AG04450 (cell line): ENCODE results near the gene PREX1. TPM values are rescaled to one million over a fixed set of nuclear protein-coding genes. Genes with fewer than 3 reads are reported as not detected.

Experiments used
- CTCF ChIA-PET: fragments of 300-600, 350-600 bp; formaldehyde crosslinking; extraction: SDS; loops from one replicate; lab custom pipeline; 2022; ENCODE audit warnings: antibody characterized with exemption, inconsistent platforms; lab: Charles Lee
- POLR2A ChIA-PET: fragments of 350-600 bp; formaldehyde crosslinking; extraction: SDS; loops from one replicate; lab custom pipeline; 2021; ENCODE audit warnings: antibody characterized with exemption, inconsistent platforms; lab: Yijun Ruan, JAX
- DNase-seq: peaks from one replicate; pipeline ENCODE4 v3.0.0-alpha.2; 2011; ENCODE audit warnings: low read depth, low spot score
- H3K27ac ChIP-seq: one replicate; pipeline ENCODE4 v1.5.1; 2012; ENCODE audit warnings: low read depth, low read length, control low read depth
- H3K27me3 ChIP-seq: one replicate; pipeline ENCODE4 v1.6.0; 2012; ENCODE audit warnings: low read length; ENCODE audit not compliant: control insufficient read depth, insufficient read depth
- H3K4me3 ChIP-seq: 2 replicates; pipeline ENCODE4 v1.5.1; 2011; ENCODE audit warnings: mild to moderate bottlenecking, low read depth, low read length, control low read depth
- H3K9me3 ChIP-seq: 2 replicates; pipeline ENCODE4 v1.5.1; 2012; ENCODE audit warnings: low read length; ENCODE audit not compliant: control insufficient read depth, insufficient read depth
- CTCF ChIP-seq: IDR thresholded peaks from 2 replicates; pipeline ENCODE4 v1.5.1; 2011; ENCODE audit warnings: low read depth, low read length, control low read depth, inconsistent platforms
- polyA plus RNA-seq: library from polyadenylated mRNA; depleted of rRNA; stranded (reverse); fragments of >200 nt; gene quantifications from 2 replicates; pipeline ENCODE4 v1.2.3, GENCODE V29; 2011

PREX1 gene
- polyA plus RNA-seq, 1 experiment, result 0.69 TPM

- no peak for TF ChIP-seq CTCF
- Histone ChIP-seq H3K4me3 (no peak overlapping the region), H3K27me3 (peaks cover 6% of the 10 kb centered on the region), H3K9me3 (no peaks in the 10 kb centered on the region), H3K27ac (no peak overlapping the region)
- POLR2A ChIA-PET, result no interaction called here
- DNase-seq, result no peak
- CTCF ChIA-PET, result no interaction called here
Measured at GRCh38 chr20:48705240-48706115, 122.3 kb downstream of the PREX1 start.

- POLR2A ChIA-PET, result no interaction called here
- no peak for TF ChIP-seq CTCF
- H3K9me3 ChIP-seq, result no peaks in the 10 kb centered on the region
- no peak overlapping the region for H3K27ac ChIP-seq
- CTCF ChIA-PET, result no interaction called here
- H3K4me3 ChIP-seq, result no peak overlapping the region
- no peak for DNase-seq
- H3K27me3 ChIP-seq, result peaks cover 6% of the 10 kb centered on the region
Measured at GRCh38 chr20:48704761-48705160, 123.0 kb downstream of the PREX1 start.

GRCh38 chr20:48703511-48704219, 124.1 kb downstream of the PREX1 start:
- ChIA-PET CTCF (no interaction called here), POLR2A (no interaction called here)
- Histone ChIP-seq H3K4me3 (no peak overlapping the region), H3K27me3 (peaks cover 6% of the 10 kb centered on the region), H3K27ac (no peak overlapping the region), H3K9me3 (no peaks in the 10 kb centered on the region)
- no peak for TF ChIP-seq CTCF
- no peak for DNase-seq

GRCh38 chr20:48703107-48703506, 124.7 kb downstream of the PREX1 start:
- TF ChIP-seq CTCF, result no peak
- H3K4me3 ChIP-seq, result no peak overlapping the region
- no peaks in the 10 kb centered on the region for H3K9me3 ChIP-seq
- DNase-seq, result no peak
- ChIA-PET POLR2A (no interaction called here), CTCF (no interaction called here)
- H3K27ac ChIP-seq, result no peak overlapping the region
- peaks cover 4% of the 10 kb centered on the region for H3K27me3 ChIP-seq

- TF ChIP-seq CTCF, result no peak
- ChIA-PET CTCF (no interaction called here), POLR2A (no interaction called here)
- Histone ChIP-seq H3K9me3 (no peaks in the 10 kb centered on the region), H3K27ac (no peak overlapping the region), H3K27me3 (peaks cover 3% of the 10 kb centered on the region), H3K4me3 (no peak overlapping the region)
- no peak for DNase-seq
Measured at GRCh38 chr20:48702455-48702913, 125.3 kb downstream of the PREX1 start.
